ENCODE data around the gene PLXND1.

PLXND1 gene

DNA sequence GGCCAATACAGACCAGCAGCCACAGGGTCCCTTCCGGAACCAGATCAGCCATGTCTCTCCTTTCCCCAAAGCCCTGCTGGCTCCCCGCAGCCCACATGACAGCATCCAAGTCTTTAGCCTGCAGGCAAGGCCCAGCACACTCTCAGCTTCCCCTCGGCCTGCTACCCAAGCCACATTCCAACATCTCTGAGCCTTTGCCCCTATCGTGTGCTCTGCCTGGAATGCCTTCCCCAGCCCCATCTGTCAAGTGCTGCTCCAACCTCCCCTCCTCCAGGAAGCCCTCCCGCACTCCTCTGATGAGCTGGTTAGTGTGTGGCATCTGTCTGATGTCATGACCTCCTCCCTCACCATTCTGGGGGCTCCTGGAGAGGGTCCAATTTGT, 8.5 kb downstream of the PLXND1 start:
- H3K4me1 ChIP-seq = peaks cover 4% of the 10 kb centered on the region
- no peaks in the 10 kb centered on the region for H3K27me3 ChIP-seq (ENCODE audit: low read depth)
- in situ Hi-C loops (cut with MboI; ENCODE audit: low sequenced_read_pairs) = no loop called here
- H3K4me3 ChIP-seq = no peak overlapping the region
- no peaks in the 10 kb centered on the region for H3K36me3 ChIP-seq (replicated peaks)
- no peaks in the 10 kb centered on the region for H3K9me3 ChIP-seq
- DNase-seq (ENCODE audit: low spot score in 2 of 2) = no peak

DNA sequence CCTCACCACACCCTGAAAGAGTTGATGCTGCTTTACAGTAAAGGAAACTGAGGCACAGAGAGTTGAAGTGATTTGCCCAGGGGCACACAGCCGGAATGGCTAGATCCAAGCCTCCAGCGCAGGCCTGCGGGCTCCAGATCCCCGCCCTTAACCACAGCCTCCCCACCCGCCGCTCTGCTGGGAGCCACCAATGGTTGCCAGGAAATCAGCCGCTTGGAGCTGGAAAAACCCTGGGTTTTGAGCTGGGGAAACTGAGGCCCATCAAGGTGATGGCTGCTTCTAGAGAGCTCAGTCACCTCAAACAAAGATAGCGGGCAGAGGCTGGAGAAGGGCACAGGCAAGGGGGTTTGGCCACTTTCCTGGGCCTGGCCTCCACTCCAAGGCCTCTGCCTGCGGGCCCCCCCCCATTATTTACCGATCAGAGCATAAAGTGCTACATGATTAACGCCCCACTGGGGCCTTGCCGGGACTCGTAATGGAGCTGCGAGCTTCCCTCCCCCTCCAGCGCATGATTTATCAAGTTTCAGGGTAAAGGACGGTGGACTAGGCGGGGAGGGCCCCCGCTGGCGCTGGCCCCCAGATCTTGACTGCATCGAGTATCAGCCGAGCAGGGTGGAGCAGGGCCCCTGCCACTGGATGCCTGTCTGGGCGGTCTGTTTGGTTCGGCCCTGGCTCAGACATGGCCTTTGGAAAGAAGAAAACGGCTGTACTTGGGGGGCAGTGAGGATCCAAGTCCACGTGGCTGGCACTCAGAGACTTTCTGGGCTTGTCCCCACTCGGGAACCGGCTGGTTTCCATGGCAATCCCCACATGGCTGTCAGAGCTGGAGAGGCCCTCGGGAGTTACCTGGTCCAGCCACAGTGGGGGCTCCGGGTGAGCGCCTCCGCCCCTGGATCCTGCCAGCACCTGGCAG, 9.1 kb downstream of the PLXND1 start:
- H3K4me1 ChIP-seq = peaks cover 4% of the 10 kb centered on the region
- no peak overlapping the region for H3K4me3 ChIP-seq

DNA sequence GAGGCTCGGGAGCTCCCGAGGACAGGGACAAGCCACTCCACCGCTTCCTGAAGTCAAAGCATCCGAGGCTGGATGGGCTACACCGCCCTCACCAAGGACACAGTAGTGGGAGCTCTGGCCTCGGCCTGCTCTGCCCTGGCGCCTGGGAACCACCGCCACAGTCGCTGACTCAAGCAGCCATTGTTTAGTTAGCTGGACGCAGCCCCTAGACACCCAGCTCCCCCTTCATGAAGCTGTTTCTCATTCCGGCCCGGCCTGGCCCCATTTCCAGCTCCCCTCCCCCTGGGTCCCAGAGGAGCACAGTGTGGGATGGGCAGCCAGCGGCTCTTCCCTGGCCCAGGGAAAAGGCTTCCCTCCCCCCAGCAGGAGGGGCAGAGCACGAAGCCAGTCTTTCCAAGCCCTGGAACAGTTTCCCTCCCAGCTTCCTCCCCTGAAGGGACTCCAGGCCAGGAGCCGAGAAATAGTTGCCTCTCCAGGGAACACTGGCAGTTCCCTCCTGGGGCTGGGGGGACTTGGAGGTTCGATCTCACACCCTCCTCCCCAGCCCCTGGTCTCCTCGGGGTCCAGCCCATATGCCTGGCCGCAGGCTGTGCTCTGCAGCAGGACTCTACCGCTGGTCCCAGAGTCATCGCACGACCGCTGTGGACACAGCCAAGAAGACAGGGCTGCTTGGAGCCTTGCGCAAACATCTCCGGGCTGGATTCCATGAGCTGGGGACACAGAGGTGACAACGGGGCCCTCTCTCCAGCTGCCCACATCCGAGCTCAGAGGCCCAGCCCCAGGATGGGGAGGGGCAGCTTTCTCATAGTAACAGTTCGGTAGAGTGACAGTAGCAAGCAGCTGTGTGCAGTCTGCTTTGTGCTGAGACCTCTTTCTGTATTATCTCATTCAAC, 10.0 kb downstream of the PLXND1 start:
- Histone ChIP-seq H3K36me3 (replicated peaks) (no peaks in the 10 kb centered on the region), H3K4me1 (peaks cover 4% of the 10 kb centered on the region), H3K4me3 (no peak overlapping the region), H3K9me3 (no peaks in the 10 kb centered on the region), H3K27me3 (ENCODE audit: low read depth) (no peaks in the 10 kb centered on the region)
- in situ Hi-C loops (cut with MboI; ENCODE audit: low sequenced_read_pairs) = no loop called here
- peak in 1 of 2 experiments; percentile 52 for DNase-seq (ENCODE audit: low spot score in 2 of 2)

More for the DNA sequence above, 9.1 kb downstream of the PLXND1 start:
- Histone ChIP-seq H3K36me3 (replicated peaks) (no peaks in the 10 kb centered on the region), H3K9me3 (no peaks in the 10 kb centered on the region), H3K27me3 (ENCODE audit: low read depth) (no peaks in the 10 kb centered on the region)
- DNase-seq (ENCODE audit: low spot score in 2 of 2) = no peak
- in situ Hi-C loops (cut with MboI; ENCODE audit: low sequenced_read_pairs) = no loop called here

DNA sequence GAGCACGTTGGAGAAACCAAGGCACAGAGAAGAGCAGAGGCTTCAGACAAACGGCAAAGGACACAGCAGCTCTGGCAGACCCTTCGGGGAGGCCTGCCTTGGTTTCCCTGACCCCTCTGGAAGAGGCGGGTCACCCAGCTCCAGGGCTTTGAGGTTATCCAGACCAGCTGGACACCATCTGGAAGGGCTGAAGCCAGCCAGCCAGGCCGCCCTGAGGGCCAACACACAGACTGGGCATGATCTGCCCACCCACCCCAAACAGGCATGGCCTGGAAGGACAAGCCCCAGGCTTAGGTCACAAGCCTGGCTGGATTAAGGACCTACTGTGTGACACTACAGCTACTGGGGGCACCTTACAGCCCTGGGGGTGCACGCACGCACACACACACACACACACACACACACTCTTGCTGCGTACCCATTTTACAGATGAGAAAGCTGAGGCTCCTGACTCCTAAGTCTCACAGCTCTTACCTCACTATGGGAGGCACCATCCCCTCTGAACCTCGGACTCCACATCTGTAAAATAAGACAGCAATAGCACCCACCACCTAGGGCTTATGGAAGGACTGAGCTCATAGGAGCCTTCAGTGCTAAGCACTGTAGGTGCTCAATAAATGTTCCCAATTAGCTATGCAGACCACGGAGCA, 10.8 kb downstream of the PLXND1 start:
- no peaks in the 10 kb centered on the region for H3K36me3 ChIP-seq (replicated peaks)
- H3K4me3 ChIP-seq = no peak overlapping the region
- H3K9me3 ChIP-seq = no peaks in the 10 kb centered on the region
- in situ Hi-C loops (cut with MboI; ENCODE audit: low sequenced_read_pairs) = no loop called here
- DNase-seq (ENCODE audit: low spot score in 2 of 2) = no peak
- peaks cover 4% of the 10 kb centered on the region for H3K4me1 ChIP-seq
- no peaks in the 10 kb centered on the region for H3K27me3 ChIP-seq (ENCODE audit: low read depth)

DNA sequence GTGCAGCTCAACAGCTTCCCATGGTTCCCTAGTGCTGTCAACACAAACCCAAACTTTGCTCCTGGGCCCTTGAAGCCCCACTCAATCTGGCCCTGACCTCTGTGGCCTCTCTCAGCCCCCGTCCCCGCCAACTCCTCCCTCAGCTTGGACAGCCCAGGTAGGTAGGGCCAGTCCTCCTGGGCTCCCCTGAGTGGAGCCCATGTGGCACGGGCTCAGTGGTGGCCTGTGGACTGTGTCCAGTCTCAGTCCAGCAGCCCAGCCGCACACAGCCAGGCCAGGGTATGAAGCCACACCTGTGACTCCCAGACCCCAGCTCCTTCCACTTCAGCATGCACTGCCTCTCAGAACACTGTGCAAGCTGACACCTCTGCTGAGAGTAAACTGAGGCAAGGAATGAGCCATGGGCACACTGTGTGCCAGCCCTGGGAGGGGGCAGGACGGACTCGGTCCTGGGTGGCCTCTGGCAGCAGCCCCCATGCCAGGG, 11.5 kb downstream of the PLXND1 start:
- H3K4me1 ChIP-seq = peaks cover 9% of the 10 kb centered on the region
- no peaks in the 10 kb centered on the region for H3K9me3 ChIP-seq
- no peak for DNase-seq (ENCODE audit: low spot score in 2 of 2)
- no peak overlapping the region for H3K4me3 ChIP-seq
- no peaks in the 10 kb centered on the region for H3K27me3 ChIP-seq (ENCODE audit: low read depth)
- no peaks in the 10 kb centered on the region for H3K36me3 ChIP-seq (replicated peaks)
- in situ Hi-C loops (cut with MboI; ENCODE audit: low sequenced_read_pairs) = no loop called here

DNA sequence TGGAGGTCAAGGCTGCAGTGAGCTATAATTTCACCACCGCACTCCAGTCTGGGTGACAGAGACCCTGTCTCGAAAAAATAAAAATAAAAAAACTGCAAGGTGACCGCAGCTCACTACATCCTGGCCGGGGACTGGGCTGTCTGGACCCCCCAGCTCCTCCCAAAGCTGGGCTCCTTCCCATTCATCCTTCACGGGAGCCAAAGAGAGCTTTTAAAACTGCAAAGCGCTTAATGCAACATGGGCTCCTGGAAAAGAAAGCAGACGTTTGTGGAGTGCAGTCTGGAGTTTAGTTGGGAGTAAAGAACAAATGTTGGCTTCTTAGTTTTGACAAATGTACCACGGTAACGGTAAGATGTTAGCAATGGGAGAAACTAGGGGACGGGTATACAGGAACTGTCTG, 12.1 kb downstream of the PLXND1 start:
- in situ Hi-C loops (cut with MboI; ENCODE audit: low sequenced_read_pairs) = no loop called here

DNA sequence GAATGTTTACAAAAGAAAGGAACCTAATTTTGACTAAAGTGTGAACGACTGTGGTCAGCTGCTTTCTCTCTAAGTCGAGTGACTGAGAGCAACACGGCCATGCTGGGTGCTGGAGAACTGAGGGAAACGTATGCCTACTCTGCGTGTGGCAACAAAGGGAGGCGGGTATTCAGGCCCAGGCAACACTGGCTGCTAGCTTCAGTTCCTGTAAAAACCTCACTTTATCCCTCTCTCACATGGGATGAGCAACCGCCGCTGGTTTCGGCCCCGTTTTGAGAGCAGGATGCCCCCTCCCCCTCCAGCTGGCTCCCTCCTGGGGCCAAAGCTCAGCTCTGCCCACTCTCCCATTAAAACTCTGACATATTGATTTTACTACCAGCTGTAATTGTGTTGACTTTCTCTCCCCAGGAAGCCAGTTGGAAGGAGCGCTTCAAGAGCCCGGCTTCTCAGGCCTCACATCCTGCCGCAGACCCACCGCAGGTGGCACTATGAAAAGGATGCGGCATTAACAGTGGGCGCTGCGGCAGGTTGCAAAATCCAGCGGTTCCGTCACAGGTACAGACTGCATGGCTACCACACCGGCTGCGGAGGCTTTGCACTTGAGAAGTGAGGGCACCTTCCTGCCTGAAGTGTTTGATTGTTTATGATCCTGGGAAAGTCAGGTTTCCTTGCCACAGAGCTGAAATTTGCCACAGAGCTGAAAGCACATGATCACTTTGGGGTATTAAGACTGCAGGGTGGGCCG, 12.7 kb downstream of the PLXND1 start:
- in situ Hi-C loops (cut with MboI; ENCODE audit: low sequenced_read_pairs) = no loop called here
- DNase-seq (ENCODE audit: low spot score in 2 of 2) = no peak
- Histone ChIP-seq H3K27me3 (ENCODE audit: low read depth) (no peaks in the 10 kb centered on the region), H3K36me3 (replicated peaks) (no peaks in the 10 kb centered on the region), H3K9me3 (no peaks in the 10 kb centered on the region), H3K4me3 (no peak overlapping the region), H3K4me1 (peaks cover 9% of the 10 kb centered on the region)

More for the DNA sequence above, 12.1 kb downstream of the PLXND1 start:
- no peaks in the 10 kb centered on the region for H3K27me3 ChIP-seq (ENCODE audit: low read depth)
- H3K4me3 ChIP-seq = no peak overlapping the region
- H3K36me3 ChIP-seq (replicated peaks) = no peaks in the 10 kb centered on the region
- DNase-seq (ENCODE audit: low spot score in 2 of 2) = no peak
- H3K4me1 ChIP-seq = peaks cover 9% of the 10 kb centered on the region
- H3K9me3 ChIP-seq = no peaks in the 10 kb centered on the region

DNA sequence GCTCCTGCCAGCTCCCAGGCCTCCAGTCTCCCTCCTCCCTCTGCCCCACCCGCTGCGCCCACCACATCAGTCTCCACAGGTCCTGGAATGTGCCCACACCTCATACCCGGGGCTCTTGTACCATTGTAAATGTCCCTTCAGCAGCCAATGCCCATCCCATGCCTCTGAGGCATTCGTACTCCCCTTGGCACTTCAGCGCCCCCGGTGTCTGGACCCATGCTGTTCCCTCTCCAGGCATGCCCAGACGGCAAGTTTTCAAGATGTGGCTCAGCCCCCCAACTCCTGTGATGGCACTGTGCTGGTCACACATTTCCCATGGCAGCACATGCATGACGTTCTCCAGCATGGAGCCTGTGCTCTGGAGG, 13.3 kb downstream of the PLXND1 start:
- peaks cover 9% of the 10 kb centered on the region for H3K4me1 ChIP-seq
- H3K4me3 ChIP-seq = no peak overlapping the region
- H3K36me3 ChIP-seq (replicated peaks) = no peaks in the 10 kb centered on the region
- in situ Hi-C loops (cut with MboI; ENCODE audit: low sequenced_read_pairs) = no loop called here
- H3K27me3 ChIP-seq (ENCODE audit: low read depth) = no peaks in the 10 kb centered on the region
- H3K9me3 ChIP-seq = no peaks in the 10 kb centered on the region
- no peak for DNase-seq (ENCODE audit: low spot score in 2 of 2)

DNA sequence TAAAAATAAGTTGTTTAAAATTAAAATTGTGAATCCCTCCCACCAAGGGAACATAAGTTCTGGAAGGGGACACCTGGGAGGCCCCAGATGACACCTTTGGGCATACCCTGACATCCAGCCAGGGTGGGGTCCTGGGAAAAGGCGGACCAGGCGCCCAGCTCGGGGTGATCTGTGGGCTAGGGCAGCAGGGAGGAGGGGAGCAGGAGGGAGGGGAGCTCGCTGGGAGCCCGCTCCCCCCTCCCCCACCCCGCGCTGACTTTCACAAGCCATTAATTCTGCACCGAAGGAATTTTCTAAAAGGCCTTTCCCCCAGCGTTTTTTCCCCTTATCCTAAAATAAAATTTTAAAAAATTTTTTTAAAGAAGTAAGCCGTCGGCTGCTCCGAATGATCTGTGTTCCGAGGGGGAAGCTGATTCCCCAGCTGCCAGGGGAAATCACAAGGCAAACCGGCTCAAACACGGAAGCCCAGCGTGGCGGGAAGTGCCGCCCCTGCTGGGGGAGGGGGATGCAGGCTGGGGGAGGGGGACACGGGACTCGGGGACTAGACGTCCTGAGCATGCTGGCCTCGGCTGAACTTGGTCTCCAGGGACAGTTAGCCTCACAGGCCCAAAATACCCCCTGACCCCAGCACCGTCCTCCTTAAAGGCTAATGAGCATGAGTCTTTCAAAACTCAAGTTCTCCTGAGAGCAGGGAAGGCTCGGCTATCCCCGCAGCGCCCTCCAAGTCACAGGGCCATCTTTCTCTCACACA, 13.9 kb downstream of the PLXND1 start:
- H3K36me3 ChIP-seq (replicated peaks) = no peaks in the 10 kb centered on the region
- no peak overlapping the region for H3K4me3 ChIP-seq
- in situ Hi-C loops (cut with MboI; ENCODE audit: low sequenced_read_pairs) = no loop called here
- H3K9me3 ChIP-seq = no peaks in the 10 kb centered on the region
- H3K4me1 ChIP-seq = peaks cover 9% of the 10 kb centered on the region
- DNase-seq (ENCODE audit: low spot score in 2 of 2) = peak in 1 of 2 experiments; percentile 47
- H3K27me3 ChIP-seq (ENCODE audit: low read depth) = no peaks in the 10 kb centered on the region

DNA sequence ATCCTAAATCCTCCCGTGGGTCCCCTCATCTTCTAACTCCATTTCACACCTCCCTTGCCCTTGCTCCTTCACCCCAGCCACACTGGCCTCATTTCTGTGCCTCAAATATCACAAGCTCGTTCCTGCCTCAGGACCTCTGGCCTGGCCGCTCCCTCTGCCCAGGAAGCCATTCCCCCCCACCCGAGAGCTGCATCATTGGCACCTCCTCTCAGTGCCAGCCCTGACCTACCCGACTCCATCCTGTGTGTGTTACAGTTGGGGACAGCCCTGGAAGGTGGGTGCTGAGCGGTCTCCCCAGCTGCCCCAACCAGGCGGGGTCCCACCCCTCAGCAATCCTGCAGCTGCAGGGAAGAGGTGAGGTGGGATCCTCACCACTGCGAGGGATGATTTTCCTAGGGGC, 14.5 kb downstream of the PLXND1 start:
- Histone ChIP-seq H3K27me3 (ENCODE audit: low read depth) (no peaks in the 10 kb centered on the region), H3K4me3 (no peak overlapping the region), H3K36me3 (replicated peaks) (no peaks in the 10 kb centered on the region), H3K9me3 (no peaks in the 10 kb centered on the region), H3K4me1 (peaks cover 9% of the 10 kb centered on the region)
- in situ Hi-C loops (cut with MboI; ENCODE audit: low sequenced_read_pairs) = no loop called here
- DNase-seq (ENCODE audit: low spot score in 2 of 2) = no peak

DNA sequence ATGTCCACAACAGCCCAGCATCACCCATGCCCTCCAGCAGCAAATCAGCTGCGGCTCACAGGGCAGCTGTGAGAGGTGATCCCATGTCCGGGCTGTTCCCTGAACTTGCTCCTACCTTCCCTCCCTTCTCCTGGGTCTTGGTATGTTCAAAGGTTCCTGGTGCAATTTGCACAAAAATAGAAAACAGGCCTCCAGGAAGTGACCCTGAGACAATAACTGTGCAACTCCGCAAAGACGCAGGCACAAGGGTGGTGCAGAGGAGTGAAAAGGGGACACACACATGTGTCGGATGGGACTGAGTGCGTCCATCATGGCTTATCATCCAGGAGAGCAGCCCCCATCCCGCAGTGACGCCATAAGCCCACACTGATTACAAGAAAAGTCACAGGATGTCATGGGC, 16.3 kb downstream of the PLXND1 start:
- H3K27me3 ChIP-seq (ENCODE audit: low read depth) = no peaks in the 10 kb centered on the region

DNA sequence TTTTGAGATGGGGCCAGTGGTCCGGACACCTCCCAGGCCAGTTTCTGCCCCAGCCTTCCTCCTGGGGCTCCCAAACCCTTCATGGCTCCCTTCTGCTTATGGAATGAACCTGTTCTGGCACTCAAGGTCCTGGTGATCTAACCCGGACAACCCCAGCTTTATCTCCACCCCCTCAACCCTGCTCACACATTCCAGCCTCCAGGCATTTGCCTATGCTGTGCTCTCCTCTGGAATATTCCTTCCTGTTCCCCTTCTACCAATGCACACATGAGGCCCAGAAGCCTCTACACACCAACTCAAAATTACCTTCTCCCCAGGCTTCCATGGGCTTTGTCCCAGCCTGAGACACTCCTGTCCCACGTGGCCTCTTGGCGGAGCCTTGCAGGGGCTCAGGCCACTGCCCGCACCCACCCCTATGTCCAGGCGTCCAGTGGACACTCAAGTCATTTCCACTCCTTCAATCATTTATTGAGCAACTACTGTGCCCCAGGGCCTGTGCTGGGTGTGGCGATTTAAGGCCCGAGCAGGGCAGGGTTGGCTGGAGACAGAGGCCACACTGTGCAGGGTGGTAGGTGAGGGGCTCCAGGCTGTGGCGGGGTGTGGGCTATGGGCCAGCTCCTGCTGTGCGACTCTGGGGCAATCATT, 18.8 kb downstream of the PLXND1 start:
- no peaks in the 10 kb centered on the region for H3K27me3 ChIP-seq (ENCODE audit: low read depth)
- no peaks in the 10 kb centered on the region for H3K9me3 ChIP-seq
- H3K36me3 ChIP-seq (replicated peaks) = no peaks in the 10 kb centered on the region; the same call in 1 of the 2 replicates
- DNase-seq (ENCODE audit: low spot score in 2 of 2) = no peak
- in situ Hi-C loops (cut with MboI; ENCODE audit: low sequenced_read_pairs) = no loop called here
- H3K4me1 ChIP-seq = peaks cover 5% of the 10 kb centered on the region
- no peak overlapping the region for H3K4me3 ChIP-seq

More for the DNA sequence above, 16.3 kb downstream of the PLXND1 start:
- H3K36me3 ChIP-seq (replicated peaks) = no peaks in the 10 kb centered on the region
- in situ Hi-C loops (cut with MboI; ENCODE audit: low sequenced_read_pairs) = no loop called here
- H3K4me3 ChIP-seq = no peak overlapping the region
- H3K9me3 ChIP-seq = no peaks in the 10 kb centered on the region
- peaks cover 5% of the 10 kb centered on the region for H3K4me1 ChIP-seq
- DNase-seq (ENCODE audit: low spot score in 2 of 2) = peak in 1 of 2 experiments; percentile 24
